Activated CD8-positive, alpha-beta T cell treated with anti-CD3 and anti-CD28 coated beads for 36 hours (primary cell): ENCODE measurements around the gene SLC35F5. TPM values are rescaled to one million over a fixed set of nuclear protein-coding genes. Genes with fewer than 3 reads are reported as not detected.
"Not testable (repeated sequence)": the region's sequence is repeated elsewhere in the genome, so short reads cannot be mapped to it uniquely, and the experiment has no call there.

Source experiments
- ATAC-seq: fragments of 200-7000 bp; cut with Tn5 transposase; one replicate; pipeline ENCODE4 v1.10.0; 2021; ENCODE audit warnings: mild to moderate bottlenecking, moderate library complexity
- CTCF ChIA-PET: fragments of 350-600 bp; sonication (Branson Sonifier 250); formaldehyde crosslinking; loops from one replicate; lab custom pipeline; 2021; ENCODE audit warnings: antibody characterized with exemption; lab: Charles Lee
- POLR2A ChIA-PET: fragments of 350-600 bp; sonication (Branson Sonifier 250); formaldehyde crosslinking; loops from one replicate; lab custom pipeline; 2021; ENCODE audit warnings: antibody characterized with exemption; lab: Charles Lee
- DNase-seq: peaks from one replicate; pipeline ENCODE4 v3.0.0-alpha.2; 2020
- H3K27ac Mint-ChIP-seq: one replicate; pipeline ENCODE4 v1.8.0; 2021; ENCODE audit warnings: mild to moderate bottlenecking, mixed read lengths
- H3K27me3 Mint-ChIP-seq: one replicate; pipeline ENCODE4 v1.8.0; 2021; ENCODE audit warnings: mixed read lengths
- H3K36me3 Mint-ChIP-seq: one replicate; pipeline ENCODE4 v1.8.0; 2021; ENCODE audit warnings: low read depth, mixed read lengths
- H3K4me1 Mint-ChIP-seq: one replicate; pipeline ENCODE4 v1.8.0; 2021; ENCODE audit warnings: low read depth, mixed read lengths
- H3K4me3 Mint-ChIP-seq: one replicate; pipeline ENCODE4 v1.8.0; 2021; ENCODE audit warnings: mild to moderate bottlenecking, moderate library complexity, mixed read lengths
- H3K9me3 Mint-ChIP-seq: one replicate; pipeline ENCODE4 v1.8.0; 2021; ENCODE audit warnings: mixed read lengths
- intact Hi-C: fragments of 100-400 bp; cut with micrococcal nuclease; formaldehyde crosslinking; loops from one replicate; pipeline ENCODE4 v1.10.0; 2022
- total RNA-seq, 2 experiments: library from RNA; stranded (reverse); gene quantifications; one replicate each; pipeline ENCODE4 v1.2.3, GENCODE V29; 2021
- TF ChIP-seq, protein P1 (sequence below): fragments of 200-600 bp; IDR thresholded peaks from one replicate; pipeline ENCODE4 v1.8.0; 2022; ENCODE audit warnings: antibody characterized with exemption, mild to moderate bottlenecking

SLC35F5 gene
- total RNA-seq, 2 experiments from 2014 or later, result 17.9 to 18.9 TPM

DNA sequence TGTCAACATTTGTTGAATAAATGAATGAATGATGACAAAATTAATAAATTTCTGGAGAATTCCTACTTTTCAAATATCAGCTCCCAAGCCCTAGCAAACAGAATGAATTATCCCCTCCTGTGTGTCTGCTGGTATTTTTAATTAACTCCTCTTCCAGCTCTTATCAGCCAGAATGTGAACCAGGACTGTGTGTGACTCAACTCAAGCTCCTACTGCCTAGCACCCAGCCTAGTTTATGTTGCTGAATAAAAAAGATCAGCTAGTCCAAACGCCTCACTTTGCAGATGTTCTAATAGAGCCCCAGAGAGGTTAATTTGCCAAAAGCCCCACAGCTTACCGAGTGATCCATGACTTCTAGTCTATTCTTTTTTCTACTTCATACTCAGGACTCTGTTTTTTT is 79.1 kb downstream of the SLC35F5 start:
- no peak overlapping the region for H3K4me3 Mint-ChIP-seq
- CTCF ChIA-PET, result interaction anchor here (1.1 kb wide), 1 partner anchor 73 kb away, joined by 4 read pairs; no protein-coding TSS in a partner anchor
- H3K9me3 Mint-ChIP-seq, result peaks cover 2% of the 10 kb centered on the region
- DNase-seq, result no peak
- no peaks in the 10 kb centered on the region for H3K27me3 Mint-ChIP-seq
- TF ChIP-seq, protein P1, sequence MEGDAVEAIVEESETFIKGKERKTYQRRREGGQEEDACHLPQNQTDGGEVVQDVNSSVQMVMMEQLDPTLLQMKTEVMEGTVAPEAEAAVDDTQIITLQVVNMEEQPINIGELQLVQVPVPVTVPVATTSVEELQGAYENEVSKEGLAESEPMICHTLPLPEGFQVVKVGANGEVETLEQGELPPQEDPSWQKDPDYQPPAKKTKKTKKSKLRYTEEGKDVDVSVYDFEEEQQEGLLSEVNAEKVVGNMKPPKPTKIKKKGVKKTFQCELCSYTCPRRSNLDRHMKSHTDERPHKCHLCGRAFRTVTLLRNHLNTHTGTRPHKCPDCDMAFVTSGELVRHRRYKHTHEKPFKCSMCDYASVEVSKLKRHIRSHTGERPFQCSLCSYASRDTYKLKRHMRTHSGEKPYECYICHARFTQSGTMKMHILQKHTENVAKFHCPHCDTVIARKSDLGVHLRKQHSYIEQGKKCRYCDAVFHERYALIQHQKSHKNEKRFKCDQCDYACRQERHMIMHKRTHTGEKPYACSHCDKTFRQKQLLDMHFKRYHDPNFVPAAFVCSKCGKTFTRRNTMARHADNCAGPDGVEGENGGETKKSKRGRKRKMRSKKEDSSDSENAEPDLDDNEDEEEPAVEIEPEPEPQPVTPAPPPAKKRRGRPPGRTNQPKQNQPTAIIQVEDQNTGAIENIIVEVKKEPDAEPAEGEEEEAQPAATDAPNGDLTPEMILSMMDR, result no peak
- peaks cover 5% of the 10 kb centered on the region for H3K4me1 Mint-ChIP-seq
- H3K27ac Mint-ChIP-seq, result no peak overlapping the region
- POLR2A ChIA-PET, result interaction anchor here (1.2 kb wide), 1 partner anchor 8 kb away, joined by 3 read pairs; no protein-coding TSS in a partner anchor
- no peaks in the 10 kb centered on the region for H3K36me3 Mint-ChIP-seq
- ATAC-seq, result no peak
- intact Hi-C loops, result no loop called here

DNA sequence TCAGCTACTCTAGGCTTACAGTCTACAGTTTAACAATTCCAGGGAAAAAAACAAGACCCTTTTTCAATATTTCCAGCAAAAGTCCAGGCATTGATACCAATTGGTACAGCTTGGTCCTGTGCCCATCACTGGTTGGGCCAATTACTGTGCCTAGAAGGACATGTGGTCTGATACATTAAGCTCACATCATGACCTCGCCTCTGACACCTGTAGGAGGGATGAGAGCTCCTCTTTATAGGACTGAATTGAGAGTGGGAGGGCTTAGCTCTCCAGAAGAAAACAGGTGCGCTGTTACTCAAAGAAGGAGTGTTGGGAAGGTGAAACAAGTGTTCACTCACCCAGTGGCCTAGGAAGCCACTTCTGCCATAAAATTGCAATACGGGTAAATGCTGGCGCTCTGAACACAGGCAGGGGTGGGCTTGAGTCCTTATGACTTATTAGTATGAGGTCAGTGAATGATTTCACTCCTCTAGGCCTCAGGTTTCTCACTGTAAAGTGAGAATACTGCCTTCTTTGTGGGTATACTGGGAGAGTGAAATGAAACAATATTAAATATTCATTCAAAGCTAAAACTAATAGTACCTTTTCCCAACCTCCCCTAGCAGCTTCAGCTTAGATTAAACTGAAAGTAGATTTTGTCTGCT is 79.7 kb downstream of the SLC35F5 start:
- Mint-ChIP-seq H3K27me3 (no peaks in the 10 kb centered on the region), H3K27ac (no peak overlapping the region), H3K4me3 (no peak overlapping the region), H3K36me3 (no peaks in the 10 kb centered on the region), H3K9me3 (peaks cover 2% of the 10 kb centered on the region), H3K4me1 (peaks cover 5% of the 10 kb centered on the region)
- POLR2A ChIA-PET, result interaction anchor here (1.2 kb wide), 1 partner anchor 9 kb away, joined by 3 read pairs; no protein-coding TSS in a partner anchor
- no peak for DNase-seq
- no peak for ATAC-seq
- CTCF ChIA-PET, result interaction anchor here (1.1 kb wide), 1 partner anchor 73 kb away, joined by 4 read pairs; no protein-coding TSS in a partner anchor
- intact Hi-C loops, result no loop called here
- TF ChIP-seq, protein P1, result no peak

DNA sequence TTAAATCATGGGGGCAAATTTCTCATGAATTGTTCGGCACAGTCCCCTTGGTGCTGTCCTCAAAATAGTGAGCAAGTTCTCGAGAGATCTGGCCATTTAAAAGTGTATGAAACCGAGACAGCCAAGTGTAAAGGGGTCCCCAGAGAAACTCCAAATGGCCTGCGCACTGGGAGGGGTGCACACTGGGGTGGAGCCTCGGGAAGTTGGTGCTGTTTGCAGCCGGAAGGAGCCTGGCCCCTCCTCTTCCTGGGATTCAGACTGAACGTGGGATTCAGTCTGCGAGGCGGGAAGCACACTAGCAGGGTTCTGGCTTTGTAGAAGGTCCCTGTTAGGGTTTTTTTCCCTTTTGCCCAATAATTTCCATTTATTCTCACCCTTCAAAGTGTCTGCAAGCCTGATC is 80.6 kb downstream of the SLC35F5 start:
- no peaks in the 10 kb centered on the region for H3K27me3 Mint-ChIP-seq
- ChIA-PET CTCF (no interaction called here), POLR2A (no interaction called here)
- H3K36me3 Mint-ChIP-seq, result no peaks in the 10 kb centered on the region
- DNase-seq (no peak), ATAC-seq (no peak)
- H3K4me1 Mint-ChIP-seq, result peaks cover 5% of the 10 kb centered on the region
- TF ChIP-seq, protein P1, result no peak
- intact Hi-C loops, result no loop called here
- no peak overlapping the region for H3K27ac Mint-ChIP-seq
- peaks cover 2% of the 10 kb centered on the region for H3K9me3 Mint-ChIP-seq
- H3K4me3 Mint-ChIP-seq, result no peak overlapping the region

DNA sequence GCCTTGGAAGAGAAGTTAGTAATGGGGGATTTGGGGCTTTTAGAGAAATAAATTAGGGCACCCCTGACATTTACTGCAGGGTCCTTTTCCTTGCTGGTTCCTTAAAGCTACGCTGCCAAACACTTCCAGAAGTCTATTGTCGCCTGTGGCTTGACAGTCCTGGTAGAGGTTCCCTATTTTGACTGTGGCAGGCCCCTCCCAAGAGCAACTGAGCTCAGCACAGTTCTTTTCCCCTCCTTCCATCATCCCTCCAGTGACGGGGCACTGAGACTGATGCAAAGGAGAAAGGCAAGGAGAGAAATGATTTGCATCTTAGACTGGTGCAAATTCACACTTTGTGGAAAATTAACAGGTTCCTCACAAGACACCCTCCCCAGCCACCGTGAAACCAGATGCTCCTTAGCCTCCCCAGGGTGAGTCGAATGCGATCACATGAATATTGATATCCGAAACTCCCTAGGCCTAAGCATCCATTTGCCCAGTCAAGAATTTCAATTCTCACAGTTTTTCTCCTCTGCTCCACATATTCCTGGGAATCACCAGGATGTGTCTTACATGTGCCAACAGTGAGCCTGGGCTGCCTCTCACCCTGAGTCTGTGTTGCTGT is 84.0 kb downstream of the SLC35F5 start:
- H3K4me1 Mint-ChIP-seq, result peaks cover 5% of the 10 kb centered on the region
- ChIA-PET POLR2A (no interaction called here), CTCF (interaction anchor here (1.6 kb wide), 1 partner anchor 146 kb away, joined by 3 read pairs; no protein-coding TSS in a partner anchor)
- H3K27me3 Mint-ChIP-seq, result no peaks in the 10 kb centered on the region
- DNase-seq (no peak), ATAC-seq (no peak)
- no peak overlapping the region for H3K4me3 Mint-ChIP-seq
- no peaks in the 10 kb centered on the region for H3K36me3 Mint-ChIP-seq
- TF ChIP-seq, protein P1, result no peak
- H3K27ac Mint-ChIP-seq, result no peak overlapping the region
- peaks cover 2% of the 10 kb centered on the region for H3K9me3 Mint-ChIP-seq
- intact Hi-C loops, result no loop called here

DNA sequence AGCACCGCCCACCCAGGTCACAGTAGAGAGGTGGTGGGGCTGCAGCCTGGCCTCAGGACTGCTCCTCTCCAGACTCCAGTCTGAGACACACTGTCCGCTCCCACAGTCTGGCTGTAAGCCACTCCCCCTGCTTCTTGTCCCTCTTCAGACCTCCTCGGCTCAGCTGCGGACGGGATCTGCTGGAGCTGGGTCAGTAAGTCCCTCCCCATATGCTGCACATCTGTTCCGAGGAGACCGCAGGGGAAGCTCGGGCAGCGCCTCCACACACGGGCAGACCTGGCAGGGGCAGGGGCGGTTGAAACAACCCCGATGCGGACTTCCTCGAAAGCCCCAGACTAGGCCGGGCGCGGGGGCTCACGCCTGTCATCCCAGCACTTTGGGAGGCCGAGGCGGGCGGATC is 87.4 kb downstream of the SLC35F5 start:
- intact Hi-C loops, H3K4me1 Mint-ChIP-seq, DNase-seq, H3K27ac Mint-ChIP-seq, H3K4me3 Mint-ChIP-seq, H3K9me3 Mint-ChIP-seq, ATAC-seq, H3K36me3 Mint-ChIP-seq, POLR2A ChIA-PET, H3K27me3 Mint-ChIP-seq, CTCF ChIA-PET: not testable (repeated sequence)

DNA sequence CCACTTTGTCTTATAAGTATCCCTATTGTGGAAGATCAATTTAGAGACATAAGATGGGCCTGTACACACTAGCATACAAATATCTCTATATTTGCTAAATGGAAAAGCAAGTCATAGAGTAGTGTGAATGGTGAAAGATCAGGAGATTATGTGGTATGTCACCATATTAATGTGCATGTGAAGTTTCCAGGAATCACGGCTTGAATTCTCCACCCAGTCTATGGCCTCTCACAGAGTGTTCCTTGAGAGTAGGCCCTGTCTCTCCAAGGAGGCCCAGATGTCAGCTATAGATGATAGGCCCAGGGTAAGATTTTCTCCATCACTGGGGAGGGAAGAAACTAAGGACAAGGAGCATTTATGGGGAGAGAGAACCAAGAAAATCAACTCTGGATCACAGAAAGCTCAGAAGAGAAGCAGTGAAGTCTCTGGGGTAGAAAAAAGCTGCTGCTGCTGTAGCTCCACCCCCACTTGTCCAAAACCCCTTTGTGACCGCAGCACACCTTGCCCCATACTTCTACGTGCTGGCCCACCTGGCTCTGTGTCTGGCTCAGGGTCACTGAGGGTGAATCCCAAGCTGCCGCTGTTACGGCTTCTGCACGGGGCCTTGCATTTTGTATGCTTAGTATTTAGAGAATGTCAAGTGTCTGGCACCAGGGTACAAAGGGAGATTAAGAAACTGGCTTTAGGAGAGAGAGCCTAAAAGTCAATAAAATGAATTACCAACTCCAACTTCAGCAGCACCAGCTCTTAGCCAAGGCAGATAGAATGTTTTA is 91.5 kb downstream of the SLC35F5 start:
- ATAC-seq, DNase-seq, H3K4me1 Mint-ChIP-seq, H3K27ac Mint-ChIP-seq, H3K4me3 Mint-ChIP-seq, H3K27me3 Mint-ChIP-seq, H3K9me3 Mint-ChIP-seq, intact Hi-C loops, H3K36me3 Mint-ChIP-seq, POLR2A ChIA-PET: not testable (repeated sequence)
- CTCF ChIA-PET, result interaction anchor here (1.8 kb wide), 1 partner anchor 35 kb away, joined by 6 read pairs; no protein-coding TSS in a partner anchor

DNA sequence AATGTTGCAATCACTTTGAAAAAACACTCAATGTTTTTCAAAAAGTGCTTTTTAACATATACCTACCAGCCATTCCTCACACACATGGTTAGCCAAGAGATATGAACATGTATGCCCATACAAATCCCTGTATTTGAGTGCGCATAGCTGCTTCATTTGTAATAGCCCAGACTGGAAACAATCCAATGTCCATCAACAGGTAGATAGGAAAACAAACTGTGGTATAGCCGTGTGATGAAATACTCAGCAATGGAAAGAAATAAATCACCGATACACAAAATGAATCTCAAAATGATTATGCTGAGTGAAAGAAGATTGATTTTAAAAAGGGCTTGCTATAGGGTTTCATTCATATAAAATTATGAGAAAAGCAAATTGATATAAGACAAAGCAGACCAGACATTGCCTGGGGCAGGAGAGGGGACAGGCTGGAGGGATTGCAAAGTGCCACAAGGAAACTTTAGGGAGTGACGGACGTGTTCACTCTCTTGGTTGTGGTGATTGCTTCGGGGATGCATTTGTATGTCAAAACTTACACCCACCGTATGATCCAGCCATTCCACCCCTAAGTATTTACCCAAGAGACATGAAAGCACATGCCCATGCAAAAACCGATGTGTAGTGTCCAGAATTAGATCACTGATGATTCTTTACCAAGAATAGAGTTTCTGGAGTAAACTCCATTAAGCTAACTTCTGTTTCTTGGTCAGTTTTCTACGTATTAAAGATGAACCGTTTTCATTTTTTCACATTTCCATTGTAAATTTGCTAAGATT is 93.0 kb downstream of the SLC35F5 start:
- H3K4me1 Mint-ChIP-seq, intact Hi-C loops, CTCF ChIA-PET: not testable (repeated sequence)

More for the DNA sequence above, 93.0 kb downstream of the SLC35F5 start:
- H3K27me3 Mint-ChIP-seq, POLR2A ChIA-PET, H3K36me3 Mint-ChIP-seq, H3K27ac Mint-ChIP-seq, H3K9me3 Mint-ChIP-seq, ATAC-seq, H3K4me3 Mint-ChIP-seq, DNase-seq: not testable (repeated sequence)
